ENCODE data around the gene RAC3.

DNA sequence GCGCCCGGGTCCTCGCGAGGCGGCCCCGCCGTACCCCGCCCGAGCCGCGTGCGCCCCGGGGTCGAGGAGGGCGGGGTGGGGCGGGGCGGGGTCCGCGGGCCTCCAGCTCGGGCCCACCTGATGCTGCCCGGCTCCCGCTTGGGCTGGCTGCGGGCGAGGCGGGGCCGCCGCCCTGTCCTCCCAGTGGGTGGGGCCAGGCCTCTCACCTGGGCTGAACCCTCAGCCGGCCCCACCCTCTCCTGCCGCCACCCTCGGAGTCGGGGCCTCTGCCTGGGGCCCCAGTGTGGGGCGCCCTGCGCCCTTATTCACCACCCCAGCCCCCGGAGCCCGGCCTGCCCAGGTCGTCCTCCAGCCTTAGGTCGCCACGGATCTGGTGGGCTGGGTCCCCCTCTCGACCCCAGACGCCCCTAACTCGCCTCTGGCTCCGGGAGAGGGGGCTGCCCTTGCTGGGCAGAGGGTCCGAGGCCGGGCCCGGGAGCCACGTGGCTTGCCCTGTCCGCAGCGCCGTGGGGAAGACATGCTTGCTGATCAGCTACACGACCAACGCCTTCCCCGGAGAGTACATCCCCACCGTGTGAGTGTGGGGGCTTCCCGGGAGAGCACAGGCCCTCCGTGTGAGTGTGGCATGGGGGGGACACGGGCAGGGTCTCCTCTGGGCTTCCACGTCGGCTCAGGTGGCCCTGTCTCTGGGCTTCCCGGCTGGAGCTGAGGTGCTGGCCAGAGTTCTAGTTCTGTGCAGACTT lies 578 bp downstream of the RAC3 start:
- TF ChIP-seq, protein P1, sequence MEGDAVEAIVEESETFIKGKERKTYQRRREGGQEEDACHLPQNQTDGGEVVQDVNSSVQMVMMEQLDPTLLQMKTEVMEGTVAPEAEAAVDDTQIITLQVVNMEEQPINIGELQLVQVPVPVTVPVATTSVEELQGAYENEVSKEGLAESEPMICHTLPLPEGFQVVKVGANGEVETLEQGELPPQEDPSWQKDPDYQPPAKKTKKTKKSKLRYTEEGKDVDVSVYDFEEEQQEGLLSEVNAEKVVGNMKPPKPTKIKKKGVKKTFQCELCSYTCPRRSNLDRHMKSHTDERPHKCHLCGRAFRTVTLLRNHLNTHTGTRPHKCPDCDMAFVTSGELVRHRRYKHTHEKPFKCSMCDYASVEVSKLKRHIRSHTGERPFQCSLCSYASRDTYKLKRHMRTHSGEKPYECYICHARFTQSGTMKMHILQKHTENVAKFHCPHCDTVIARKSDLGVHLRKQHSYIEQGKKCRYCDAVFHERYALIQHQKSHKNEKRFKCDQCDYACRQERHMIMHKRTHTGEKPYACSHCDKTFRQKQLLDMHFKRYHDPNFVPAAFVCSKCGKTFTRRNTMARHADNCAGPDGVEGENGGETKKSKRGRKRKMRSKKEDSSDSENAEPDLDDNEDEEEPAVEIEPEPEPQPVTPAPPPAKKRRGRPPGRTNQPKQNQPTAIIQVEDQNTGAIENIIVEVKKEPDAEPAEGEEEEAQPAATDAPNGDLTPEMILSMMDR (IDR thresholded peaks at IDR 0.05; ENCODE audit: low read length): no peak
- no peak for TF ChIP-seq EZH2 (IDR thresholded peaks at IDR 0.05; ENCODE audit: borderline replicate concordance, low read length)

Data from OCI-LY1 (cell line).